Lung (tissue), 12 donors: ENCODE measurements around the gene EFCAB7. TPM values are rescaled to one million over a fixed set of nuclear protein-coding genes. Genes with fewer than 3 reads are reported as not detected.
A peak's percentile ranks its signal among the peaks of the same experiment; 100 is the strongest.

Experiments
- ATAC-seq: fragments of 200-7000 bp; cut with Tn5 transposase; one replicate; pipeline ENCODE4 v1.9.1; 2020; ENCODE audit warnings: moderate number of reproducible peaks; ENCODE audit not compliant: insufficient read depth, low FRiP score
- DNase-seq, 3 donors: peaks; one replicate each; pipeline ENCODE4 v3.0.0-alpha.2; 2013 to 2017
- H3K27ac ChIP-seq, 2 donors: one replicate each; pipeline ENCODE4 v1.5.1; 2013; ENCODE audit warnings: mild to moderate bottlenecking in 2 of 2, moderate library complexity in 2 of 2, control low read depth in 1 of 2, inconsistent platforms in 1 of 2, low read depth in 1 of 2, low read length in 1 of 2
- H3K27me3 ChIP-seq, 3 donors: one replicate each; pipeline ENCODE4 v1.5.1; 2013; ENCODE audit warnings: low read length in 2 of 3; ENCODE audit not compliant: control insufficient read depth in 3 of 3, insufficient read depth in 3 of 3
- H3K36me3 ChIP-seq, 4 donors: one replicate each; pipeline ENCODE4 v1.5.1; 2013; ENCODE audit warnings: low read length in 4 of 4, mild to moderate bottlenecking in 1 of 4, moderate library complexity in 1 of 4; ENCODE audit not compliant: control insufficient read depth in 4 of 4, insufficient read depth in 4 of 4
- H3K4me1 ChIP-seq, 5 donors: one replicate each; pipeline ENCODE4 v1.5.1; 2013; ENCODE audit warnings: low read length in 5 of 5, mild to moderate bottlenecking in 2 of 5, moderate library complexity in 1 of 5; ENCODE audit not compliant: control insufficient read depth in 5 of 5, insufficient read depth in 5 of 5
- H3K4me3 ChIP-seq: one replicate; pipeline ENCODE4 v1.5.1; 2013; ENCODE audit warnings: mild to moderate bottlenecking, control low read depth, moderate library complexity
- H3K9ac ChIP-seq, 2 donors: one replicate each; pipeline ENCODE4 v1.5.1; 2013; ENCODE audit warnings: low read length in 2 of 2, control low read depth in 1 of 2; ENCODE audit not compliant: insufficient read depth in 1 of 2
- H3K9me3 ChIP-seq, 4 donors: one replicate each; pipeline ENCODE4 v1.5.1; 2013; ENCODE audit warnings: low read length in 3 of 4, mild to moderate bottlenecking in 1 of 4, moderate library complexity in 1 of 4; ENCODE audit not compliant: control insufficient read depth in 4 of 4, insufficient read depth in 3 of 4
- CTCF ChIP-seq: IDR thresholded peaks from 2 replicates; pipeline ENCODE4 v1.5.1; 2012; ENCODE audit warnings: mild to moderate bottlenecking; ENCODE audit errors: control extremely low read depth, extremely low read depth
- WGBS, 2 donors: extraction: QIAGEN DNeasy Blood & Tissue Kit; methylation state at CpG; one replicate each; pipeline ENCODE4 v1.1.7; 2013; 5-methylcytosine and 5-hydroxymethylcytosine counted together
- polyA plus RNA-seq, 2 donors: library from polyadenylated mRNA; stranded (reverse); fragments of 200-250 nt; gene quantifications; one replicate each; pipeline ENCODE4 v1.2.1, GENCODE V29; 2013
- total RNA-seq, 2 donors: library from RNA; depleted of rRNA in 1 of 2; stranded (reverse); fragments of >200 nt in 1 of 2; gene quantifications; one replicate each; pipeline ENCODE4 v1.2.1, GENCODE V29; 2014 to 2021
- donor health status: control.
- donor health status: control.
- donor health status: Bipolar disorder and iron deficiency.
- donor health status: healthy.
- donor health status: DM: yes; HTN: yes; CAD: no.

Gene EFCAB7
- total and polyA plus RNA-seq, 4 donors: 3.3 to 29.0 (median 5.8) TPM

GRCh38 chr1:63611231-63611630 lies 87.9 kb downstream of the EFCAB7 start:
- 79 to 85% methylated on average over 3 of the region's 3 CpGs for WGBS, 2 donors
- Histone ChIP-seq H3K27ac (no peak overlapping the region), H3K36me3 (no peaks in the 10 kb centered on the region), H3K4me3 (no peak overlapping the region), H3K4me1 (peaks cover 0 to 15% (median 6%) of the 10 kb centered on the region in 5 donors), H3K9ac (no peak overlapping the region), H3K27me3 (no peaks in the 10 kb centered on the region), H3K9me3 (no peaks in the 10 kb centered on the region)
- no peak for DNase-seq
- TF ChIP-seq CTCF: no peak
- ATAC-seq: no peak

GRCh38 chr1:63612564-63612963 lies 89.2 kb downstream of the EFCAB7 start:
- Histone ChIP-seq H3K4me1 (peaks cover 0 to 23% (median 6%) of the 10 kb centered on the region in 5 donors), H3K36me3 (no peaks in the 10 kb centered on the region), H3K27me3 (no peaks in the 10 kb centered on the region), H3K9ac (no peak overlapping the region), H3K27ac (no peak overlapping the region), H3K4me3 (no peak overlapping the region), H3K9me3 (no peaks in the 10 kb centered on the region)
- 72 to 79% methylated on average over 4 of the region's 4 CpGs for WGBS, 2 donors
- TF ChIP-seq CTCF: no peak
- peak in 1 of 3 donors; percentile 70 for DNase-seq
- ATAC-seq: no peak

GRCh38 chr1:63612971-63613370 lies 89.6 kb downstream of the EFCAB7 start:
- no peak for TF ChIP-seq CTCF
- peaks cover 0 to 23% (median 6%) of the 10 kb centered on the region in 5 donors for H3K4me1 ChIP-seq
- H3K4me3 ChIP-seq: no peak overlapping the region
- no peaks in the 10 kb centered on the region for H3K9me3 ChIP-seq
- H3K27me3 ChIP-seq: no peaks in the 10 kb centered on the region
- H3K27ac ChIP-seq: no peak overlapping the region
- DNase-seq: no peak
- H3K9ac ChIP-seq: no peak overlapping the region
- no peak for ATAC-seq
- H3K36me3 ChIP-seq: no peaks in the 10 kb centered on the region

GRCh38 chr1:63615768-63616420 lies 92.6 kb downstream of the EFCAB7 start:
- 41 to 45% methylated on average over 6 of the region's 6 CpGs for WGBS, 2 donors
- no peaks in the 10 kb centered on the region for H3K27me3 ChIP-seq
- no peaks in the 10 kb centered on the region for H3K9me3 ChIP-seq
- peaks cover 0 to 23% (median 5%) of the 10 kb centered on the region in 5 donors for H3K4me1 ChIP-seq
- ATAC-seq (peak; percentile 89), DNase-seq (peak; percentile 63 to 90 (median 90))
- peak; percentile 81 for TF ChIP-seq CTCF
- no peak overlapping the region for H3K4me3 ChIP-seq
- H3K27ac ChIP-seq: no peak overlapping the region
- H3K9ac ChIP-seq: no peak overlapping the region
- no peaks in the 10 kb centered on the region for H3K36me3 ChIP-seq
